ENCODE measurements around the gene EVA1C.

EVA1C gene

GRCh38 chr21:32415451-32416398 is 3.2 kb downstream of the EVA1C start:
- no peaks in the 10 kb centered on the region for H3K36me3 ChIP-seq (ENCODE audit: insufficient read depth, low read length)
- no peaks in the 10 kb centered on the region for H3K4me1 ChIP-seq (ENCODE audit: insufficient read depth, low read length, poor library complexity, severe bottlenecking)
- H3K9ac ChIP-seq (ENCODE audit: low read depth, low read length, poor library complexity, severe bottlenecking): no peak overlapping the region
- no peaks in the 10 kb centered on the region for H3K9me2 ChIP-seq (replicated peaks; ENCODE audit: low read depth, low read length)
- H3K4me2 ChIP-seq (ENCODE audit: low read depth, low read length, poor library complexity, severe bottlenecking): no peak overlapping the region
- no peak overlapping the region for H3K4me3 ChIP-seq (ENCODE audit: low read length, poor library complexity, severe bottlenecking)
- no peaks in the 10 kb centered on the region for H4K20me1 ChIP-seq (ENCODE audit: insufficient read depth, low read length, poor library complexity, severe bottlenecking)
- H3K9me3 ChIP-seq (ENCODE audit: insufficient read depth, low read depth, low read length): no peaks in the 10 kb centered on the region
- H3K79me2 ChIP-seq (ENCODE audit: insufficient read depth, low read length): no peaks in the 10 kb centered on the region
- TF ChIP-seq EZH2phosphoT487 (IDR thresholded peaks at IDR 0.05; ENCODE audit: borderline replicate concordance) (no peak), CTCF (conservative IDR thresholded peaks at IDR 0.05; ENCODE audit: low read length) (no peak)
- H3K27me3 ChIP-seq (ENCODE audit: insufficient read depth, low read length, poor library complexity, severe bottlenecking): no peaks in the 10 kb centered on the region
- no peaks in the 10 kb centered on the region for H3F3A ChIP-seq (ENCODE audit: low read depth)
- no peak overlapping the region for H2AFZ ChIP-seq (ENCODE audit: low read length)

- no peaks in the 10 kb centered on the region for H3K27me3 ChIP-seq (ENCODE audit: insufficient read depth, low read length, poor library complexity, severe bottlenecking)
- H3K79me2 ChIP-seq (ENCODE audit: insufficient read depth, low read length): no peaks in the 10 kb centered on the region
- no peaks in the 10 kb centered on the region for H3K36me3 ChIP-seq (ENCODE audit: insufficient read depth, low read length)
- no peaks in the 10 kb centered on the region for H4K20me1 ChIP-seq (ENCODE audit: insufficient read depth, low read length, poor library complexity, severe bottlenecking)
- no peak overlapping the region for H3K4me3 ChIP-seq (ENCODE audit: low read length, poor library complexity, severe bottlenecking)
- no peaks in the 10 kb centered on the region for H3F3A ChIP-seq (ENCODE audit: low read depth)
- H3K9me2 ChIP-seq (replicated peaks; ENCODE audit: low read depth, low read length): no peaks in the 10 kb centered on the region
- no peak overlapping the region for H3K9ac ChIP-seq (ENCODE audit: low read depth, low read length, poor library complexity, severe bottlenecking)
- no peak overlapping the region for H3K4me2 ChIP-seq (ENCODE audit: low read depth, low read length, poor library complexity, severe bottlenecking)
- H2AFZ ChIP-seq (ENCODE audit: low read length): no peak overlapping the region
- TF ChIP-seq EZH2phosphoT487 (IDR thresholded peaks at IDR 0.05; ENCODE audit: borderline replicate concordance) (no peak), CTCF (conservative IDR thresholded peaks at IDR 0.05; ENCODE audit: low read length) (no peak)
- no peaks in the 10 kb centered on the region for H3K4me1 ChIP-seq (ENCODE audit: insufficient read depth, low read length, poor library complexity, severe bottlenecking)
- no peaks in the 10 kb centered on the region for H3K9me3 ChIP-seq (ENCODE audit: insufficient read depth, low read depth, low read length)
These were observed 5.6 kb downstream of the EVA1C start for GRCh38 chr21:32418146-32418545.

- no peak overlapping the region for H3K4me2 ChIP-seq (ENCODE audit: low read depth, low read length, poor library complexity, severe bottlenecking)
- no peak overlapping the region for H2AFZ ChIP-seq (ENCODE audit: low read length)
- no peaks in the 10 kb centered on the region for H3K27me3 ChIP-seq (ENCODE audit: insufficient read depth, low read length, poor library complexity, severe bottlenecking)
- no peak overlapping the region for H3K4me3 ChIP-seq (ENCODE audit: low read length, poor library complexity, severe bottlenecking)
- H3K9me2 ChIP-seq (replicated peaks; ENCODE audit: low read depth, low read length): no peaks in the 10 kb centered on the region
- no peaks in the 10 kb centered on the region for H4K20me1 ChIP-seq (ENCODE audit: insufficient read depth, low read length, poor library complexity, severe bottlenecking)
- no peaks in the 10 kb centered on the region for H3K79me2 ChIP-seq (ENCODE audit: insufficient read depth, low read length)
- no peaks in the 10 kb centered on the region for H3K9me3 ChIP-seq (ENCODE audit: insufficient read depth, low read depth, low read length)
- no peak overlapping the region for H3K9ac ChIP-seq (ENCODE audit: low read depth, low read length, poor library complexity, severe bottlenecking)
- no peaks in the 10 kb centered on the region for H3K36me3 ChIP-seq (ENCODE audit: insufficient read depth, low read length)
- TF ChIP-seq CTCF (conservative IDR thresholded peaks at IDR 0.05; ENCODE audit: low read length) (no peak), EZH2phosphoT487 (IDR thresholded peaks at IDR 0.05; ENCODE audit: borderline replicate concordance) (no peak)
- no peaks in the 10 kb centered on the region for H3K4me1 ChIP-seq (ENCODE audit: insufficient read depth, low read length, poor library complexity, severe bottlenecking)
- no peaks in the 10 kb centered on the region for H3F3A ChIP-seq (ENCODE audit: low read depth)
These were observed 9.6 kb downstream of the EVA1C start for GRCh38 chr21:32422064-32422463.
